Cardiac muscle cell (in vitro differentiated cells and primary cell): ENCODE measurements around the gene NAP1L1. TPM values are rescaled to one million over a fixed set of nuclear protein-coding genes. Genes with fewer than 3 reads are reported as not detected.

Experiments
- DNase-seq, 2 donors: peaks; one replicate each; pipeline versions ENCODE4 v3.0.0 to v3.0.0-alpha.2; 2010 to 2017; ENCODE audit warnings: low read depth in 1 of 2, low spot score in 1 of 2
- H3K27ac ChIP-seq: fragments of 200-600 bp; sonication (generic); 2 replicates; pipeline ENCODE4 v1.5.1; 2016
- H3K27me3 ChIP-seq: fragments of 200-600 bp; sonication (generic); 2 replicates; pipeline ENCODE4 v1.6.0; 2016; ENCODE audit warnings: control low read depth
- H3K36me3 ChIP-seq: fragments of 200-600 bp; sonication (generic); 2 replicates; pipeline ENCODE4 v1.5.1; 2016; ENCODE audit warnings: control low read depth
- H3K4me1 ChIP-seq: fragments of 200-600 bp; sonication (generic); 2 replicates; pipeline ENCODE4 v1.8.1; 2017; ENCODE audit warnings: low read depth, mild to moderate bottlenecking, mixed run types
- H3K4me3 ChIP-seq: fragments of 200-600 bp; sonication (generic); 2 replicates; pipeline ENCODE4 v1.5.1; 2016; ENCODE audit warnings: mild to moderate bottlenecking
- H3K9me3 ChIP-seq: fragments of 200-600 bp; sonication (generic); 2 replicates; pipeline ENCODE4 v1.5.1; 2017; ENCODE audit warnings: low read depth, mild to moderate bottlenecking, control low read depth
- CTCF ChIP-seq: IDR thresholded peaks from 2 replicates; pipeline ENCODE4 v1.5.1; 2012; ENCODE audit warnings: low read depth, mild to moderate bottlenecking, low read length
- polyA plus RNA-seq: library from polyadenylated mRNA; unstranded; fragments of >200 nt; fragmentation: Nextera tagmentation; extraction: Ambion mirVana; gene quantifications from 2 replicates; pipeline ENCODE4 v1.2.1, GENCODE V29; 2016
- total RNA-seq: library from RNA; depleted of rRNA; stranded (reverse); fragments of >200 nt; gene quantifications from 2 replicates; pipeline ENCODE4 v1.2.3, GENCODE V29; 2016

NAP1L1 gene
- total and polyA plus RNA-seq, 2 experiments from 2014 or later: 214 to 671 TPM

DNA sequence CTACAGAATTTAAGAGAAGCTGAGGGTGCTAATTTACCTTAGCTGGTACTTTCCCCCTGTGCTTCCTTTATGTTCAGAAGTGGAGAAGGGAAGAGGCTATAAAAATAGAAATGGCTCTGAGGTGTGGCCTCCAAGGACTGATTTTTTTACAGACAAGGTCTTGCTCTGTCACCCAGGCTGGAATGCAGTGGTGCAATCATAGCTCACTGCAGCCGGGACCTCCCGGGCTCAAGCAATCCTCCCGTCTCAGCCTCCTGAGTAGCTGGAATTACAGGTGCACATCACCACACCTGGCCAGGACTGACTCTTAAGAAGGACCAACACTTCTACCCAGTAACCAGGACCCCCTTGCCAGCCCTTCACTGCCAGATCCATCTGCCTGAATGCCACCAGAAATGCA, 23.9 kb upstream of the NAP1L1 start:
- Histone ChIP-seq H3K27me3 (no peaks in the 10 kb centered on the region), H3K4me1 (peaks cover 5% of the 10 kb centered on the region), H3K27ac (no peak overlapping the region), H3K36me3 (no peaks in the 10 kb centered on the region), H3K9me3 (no peaks in the 10 kb centered on the region), H3K4me3 (no peak overlapping the region)
- TF ChIP-seq CTCF: no peak
- no peak for DNase-seq

DNA sequence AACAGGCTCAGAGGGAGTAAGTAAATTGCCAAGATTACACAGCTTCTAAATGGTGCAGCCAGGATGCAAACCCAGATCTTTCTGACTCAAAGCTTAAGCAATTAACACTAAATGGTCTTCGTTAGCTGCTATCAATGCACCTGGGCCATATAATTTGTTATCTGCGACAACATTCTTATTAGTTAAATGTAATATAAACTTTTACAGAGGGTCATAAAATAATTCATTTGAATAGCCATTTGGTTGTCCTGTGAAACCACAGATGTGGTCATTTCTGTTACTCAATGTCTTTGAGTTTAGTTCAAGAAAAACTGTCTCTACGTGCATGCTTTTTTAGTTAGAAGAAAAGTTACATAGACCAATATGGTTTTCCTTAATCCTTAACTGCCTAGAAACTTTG, 22.1 kb upstream of the NAP1L1 start:
- Histone ChIP-seq H3K9me3 (no peaks in the 10 kb centered on the region), H3K36me3 (no peaks in the 10 kb centered on the region), H3K4me3 (no peak overlapping the region), H3K4me1 (peaks cover 4% of the 10 kb centered on the region), H3K27me3 (no peaks in the 10 kb centered on the region), H3K27ac (no peak overlapping the region)
- DNase-seq: no peak
- no peak for TF ChIP-seq CTCF

GRCh38 chr12:76103958-76104357, 19.5 kb upstream of the NAP1L1 start:
- no peaks in the 10 kb centered on the region for H3K36me3 ChIP-seq
- H3K4me1 ChIP-seq: peaks cover 4% of the 10 kb centered on the region
- H3K27me3 ChIP-seq: no peaks in the 10 kb centered on the region
- no peak overlapping the region for H3K27ac ChIP-seq
- DNase-seq: no peak
- no peaks in the 10 kb centered on the region for H3K9me3 ChIP-seq
- TF ChIP-seq CTCF: no peak
- H3K4me3 ChIP-seq: no peak overlapping the region

GRCh38 chr12:76101739-76102385, 17.4 kb upstream of the NAP1L1 start:
- Histone ChIP-seq H3K27me3 (no peaks in the 10 kb centered on the region), H3K9me3 (no peaks in the 10 kb centered on the region), H3K4me3 (no peak overlapping the region), H3K36me3 (no peaks in the 10 kb centered on the region), H3K4me1 (no peaks in the 10 kb centered on the region), H3K27ac (no peak overlapping the region)
- DNase-seq: no peak
- TF ChIP-seq CTCF: no peak

DNA sequence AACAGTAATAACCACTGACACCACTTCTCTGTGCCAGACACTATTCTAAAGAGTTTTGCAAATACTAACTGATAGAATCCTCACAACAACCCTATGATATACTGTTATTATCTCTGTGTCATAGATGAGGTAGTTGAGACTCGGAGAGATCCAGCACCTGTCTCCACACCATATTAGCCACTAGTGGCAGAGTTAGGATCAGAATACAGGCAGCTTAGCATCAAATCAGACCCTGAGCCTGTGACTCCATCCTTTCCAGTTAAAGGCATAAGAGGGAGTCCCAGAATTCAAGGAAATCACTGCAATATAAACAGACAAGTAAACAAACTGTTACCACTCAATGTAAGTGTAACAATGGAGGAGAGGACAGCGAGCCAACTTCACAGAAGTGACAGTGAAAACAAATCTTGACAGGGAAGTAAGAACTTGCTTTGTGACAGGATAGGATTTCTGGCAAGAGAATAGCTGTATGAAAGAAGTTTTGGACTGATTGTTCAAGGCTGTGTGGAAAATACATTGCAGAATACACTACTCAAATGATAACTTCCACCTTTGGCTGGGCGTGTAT, 11.7 kb upstream of the NAP1L1 start:
- Histone ChIP-seq H3K4me1 (peaks cover 3% of the 10 kb centered on the region), H3K9me3 (no peaks in the 10 kb centered on the region), H3K27me3 (no peaks in the 10 kb centered on the region), H3K36me3 (no peaks in the 10 kb centered on the region), H3K4me3 (no peak overlapping the region), H3K27ac (no peak overlapping the region)
- no peak for DNase-seq
- no peak for TF ChIP-seq CTCF
